ENCODE measurements around the gene KIAA1671. TPM values are rescaled to one million over a fixed set of nuclear protein-coding genes. Genes with fewer than 3 reads are reported as not detected.

The KIAA1671 gene
- total and polyA plus RNA-seq, 2 of the 13 experiments (the other 11 are each of a cell fraction or from before 2014, with no cell fraction given), result 13.5 to 13.6 TPM

GRCh38 chr22:25053153-25053805 lies 100.8 kb downstream of the KIAA1671 start (continued):
- TF ChIP-seq NR2F6 (IDR thresholded peaks at IDR 0.05) (no peak), NR2F6 (CRISPR knock-in tag; IDR thresholded peaks at IDR 0.05) (0 out of 2 replicates have a peak, but pooled peaks have one; percentile 14), RARA (CRISPR knock-in tag; IDR thresholded peaks at IDR 0.05) (peak; percentile 51; the same call in 1 of the 2 replicates), ZBTB26 (CRISPR knock-in tag; IDR thresholded peaks at IDR 0.05; ENCODE audit: borderline replicate concordance) (no peak), GPN1 (CRISPR knock-in tag; IDR thresholded peaks at IDR 0.05; ENCODE audit: borderline replicate concordance) (no peak), TFAP4 (IDR thresholded peaks at IDR 0.05; ENCODE audit: borderline replicate concordance, low read depth) (peak; percentile 81; the same call in 1 of the 2 replicates), GFI1 (CRISPR knock-in tag; IDR thresholded peaks at IDR 0.05; ENCODE audit: borderline replicate concordance) (no peak), ZSCAN9 (CRISPR knock-in tag; IDR thresholded peaks at IDR 0.05; ENCODE audit: borderline replicate concordance) (no peak), SKI (IDR thresholded peaks at IDR 0.05; ENCODE audit: partially characterized antibody) (no peak), RELA (CRISPR knock-in tag; IDR thresholded peaks at IDR 0.05) (no peak), GATAD2A (CRISPR knock-in tag; IDR thresholded peaks at IDR 0.05) (peak; percentile 69), SOX5 (CRISPR knock-in tag; IDR thresholded peaks at IDR 0.05; ENCODE audit: borderline replicate concordance) (peak; percentile 30; the same call in 1 of the 2 replicates), MTERF4 (CRISPR knock-in tag; IDR thresholded peaks at IDR 0.05) (no peak), ZFX (CRISPR knock-in tag; IDR thresholded peaks at IDR 0.05; ENCODE audit: low read depth) (peak; percentile 26; the same call in 1 of the 2 replicates), FIP1L1 (IDR thresholded peaks at IDR 0.05; ENCODE audit: borderline replicate concordance, insufficient read depth, low read depth, low read length) (no peak), TBX2 (CRISPR knock-in tag; IDR thresholded peaks at IDR 0.05; ENCODE audit: borderline replicate concordance) (no peak), MTF2 (CRISPR knock-in tag; IDR thresholded peaks at IDR 0.05; ENCODE audit: borderline replicate concordance) (no peak), MAFG (CRISPR knock-in tag; IDR thresholded peaks at IDR 0.05) (no peak), HNF4G (IDR thresholded peaks at IDR 0.05; ENCODE audit: borderline replicate concordance, low read depth, low read length) (peak; percentile 51; the same call in 1 of the 2 replicates), HNF4G (CRISPR knock-in tag; IDR thresholded peaks at IDR 0.05; ENCODE audit: borderline replicate concordance, low read depth) (peak; percentile 39; the same call in 1 of the 2 replicates), ZNF276 (CRISPR knock-in tag; IDR thresholded peaks at IDR 0.05; ENCODE audit: low read depth) (no peak), ZBTB10 (CRISPR knock-in tag; IDR thresholded peaks at IDR 0.05; ENCODE audit: borderline replicate concordance) (no peak), TMF1 (CRISPR knock-in tag; IDR thresholded peaks at IDR 0.05; ENCODE audit: low read depth) (no peak)
